Endothelial cell (in vitro differentiated cells): ENCODE results near the gene PP2D1. TPM values are rescaled to one million over a fixed set of nuclear protein-coding genes. Genes with fewer than 3 reads are reported as not detected.
A peak's percentile ranks its signal among the peaks of the same experiment; 100 is the strongest.
"Not testable (repeated sequence)": the region's sequence is repeated elsewhere in the genome, so short reads cannot be mapped to it uniquely, and the experiment has no call there.

Experiments used
- DNase-seq: peaks from one replicate; pipeline ENCODE4 v3.0.0; 2021; ENCODE audit warnings: low spot score
- H3K27ac Mint-ChIP-seq: one replicate; pipeline ENCODE4 v1.8.0; 2021; ENCODE audit warnings: mixed read lengths, inconsistent platforms; ENCODE audit not compliant: unreplicated experiment
- H3K27me3 Mint-ChIP-seq: one replicate; pipeline ENCODE4 v1.8.0; 2021; ENCODE audit warnings: mild to moderate bottlenecking, moderate library complexity, mixed read lengths, inconsistent platforms; ENCODE audit not compliant: unreplicated experiment
- H3K36me3 Mint-ChIP-seq: one replicate; pipeline ENCODE4 v1.8.0; 2021; ENCODE audit warnings: mild to moderate bottlenecking, low read depth, mixed read lengths, inconsistent platforms; ENCODE audit not compliant: unreplicated experiment
- H3K4me1 Mint-ChIP-seq: one replicate; pipeline ENCODE4 v1.8.0; 2021; ENCODE audit warnings: mild to moderate bottlenecking, mixed read lengths, inconsistent platforms; ENCODE audit not compliant: unreplicated experiment
- H3K4me3 Mint-ChIP-seq: one replicate; pipeline ENCODE4 v1.8.0; 2021; ENCODE audit warnings: mild to moderate bottlenecking, mixed read lengths, inconsistent platforms; ENCODE audit not compliant: unreplicated experiment
- H3K9me3 Mint-ChIP-seq: one replicate; pipeline ENCODE4 v1.8.0; 2021; ENCODE audit warnings: mixed read lengths, inconsistent platforms; ENCODE audit not compliant: unreplicated experiment
- total RNA-seq: library from RNA; stranded (reverse); fragmentation: NEBNext Ultra II Directional; extraction: Animal tissue kit (Norgen Biotek cat#: 25700); gene quantifications from one replicate; pipeline ENCODE4 v1.2.1, GENCODE V29; 2021; ENCODE audit not compliant: unreplicated experiment
- TF ChIP-seq, protein P1 (sequence below): fragments of 200-600 bp; sonication (generic); IDR thresholded peaks from one replicate; pipeline ENCODE4 v1.5.0; 2021; ENCODE audit warnings: antibody characterized with exemption; ENCODE audit not compliant: unreplicated experiment

Gene PP2D1
- total RNA-seq, 1 donor from 2014 or later = not detected

DNA sequence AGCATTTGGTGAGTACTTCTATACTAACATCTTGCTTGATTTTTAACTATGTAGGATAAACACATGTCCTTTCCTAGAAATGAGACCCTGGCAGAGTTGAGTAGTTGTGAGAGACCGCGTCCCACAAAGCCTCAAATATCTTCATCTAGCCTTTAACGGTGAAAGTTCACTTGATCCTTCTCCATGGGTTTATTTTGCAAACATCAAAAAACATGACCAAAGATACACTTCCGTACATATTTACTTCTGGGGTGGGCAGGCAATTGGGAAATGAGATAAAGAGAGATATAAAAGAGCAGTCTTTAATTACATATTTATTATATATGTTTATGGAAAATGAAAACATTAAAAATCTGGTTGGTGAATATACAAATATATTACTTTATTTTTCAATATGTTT is 23.0 kb upstream of the PP2D1 start:
- DNase-seq = no peak
- Mint-ChIP-seq H3K4me3 (no peak overlapping the region), H3K27me3 (peaks cover 2% of the 10 kb centered on the region), H3K27ac (no peak overlapping the region), H3K36me3 (peaks cover 5% of the 10 kb centered on the region), H3K9me3 (no peaks in the 10 kb centered on the region), H3K4me1 (peaks cover 16% of the 10 kb centered on the region)
- TF ChIP-seq, protein P1, sequence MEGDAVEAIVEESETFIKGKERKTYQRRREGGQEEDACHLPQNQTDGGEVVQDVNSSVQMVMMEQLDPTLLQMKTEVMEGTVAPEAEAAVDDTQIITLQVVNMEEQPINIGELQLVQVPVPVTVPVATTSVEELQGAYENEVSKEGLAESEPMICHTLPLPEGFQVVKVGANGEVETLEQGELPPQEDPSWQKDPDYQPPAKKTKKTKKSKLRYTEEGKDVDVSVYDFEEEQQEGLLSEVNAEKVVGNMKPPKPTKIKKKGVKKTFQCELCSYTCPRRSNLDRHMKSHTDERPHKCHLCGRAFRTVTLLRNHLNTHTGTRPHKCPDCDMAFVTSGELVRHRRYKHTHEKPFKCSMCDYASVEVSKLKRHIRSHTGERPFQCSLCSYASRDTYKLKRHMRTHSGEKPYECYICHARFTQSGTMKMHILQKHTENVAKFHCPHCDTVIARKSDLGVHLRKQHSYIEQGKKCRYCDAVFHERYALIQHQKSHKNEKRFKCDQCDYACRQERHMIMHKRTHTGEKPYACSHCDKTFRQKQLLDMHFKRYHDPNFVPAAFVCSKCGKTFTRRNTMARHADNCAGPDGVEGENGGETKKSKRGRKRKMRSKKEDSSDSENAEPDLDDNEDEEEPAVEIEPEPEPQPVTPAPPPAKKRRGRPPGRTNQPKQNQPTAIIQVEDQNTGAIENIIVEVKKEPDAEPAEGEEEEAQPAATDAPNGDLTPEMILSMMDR = no peak

DNA sequence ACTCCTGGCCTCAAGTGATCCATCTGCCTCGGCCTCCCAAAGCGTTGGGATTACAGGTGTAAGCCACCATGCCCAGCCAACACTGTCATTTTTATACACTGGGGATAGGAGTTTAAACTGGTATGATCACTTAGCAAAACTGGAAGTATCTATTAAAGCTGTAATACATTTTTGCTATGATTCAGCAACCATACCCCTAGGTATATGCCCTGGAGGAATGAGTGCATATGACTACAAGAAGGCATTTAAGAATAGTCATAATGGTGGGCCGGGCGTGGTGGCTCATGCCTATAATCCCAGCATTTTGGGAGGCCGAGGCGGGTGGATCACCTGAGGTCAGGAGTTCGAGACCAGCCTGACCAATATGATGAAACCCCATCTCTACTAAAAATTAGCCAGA is 19.9 kb upstream of the PP2D1 start:
- H3K9me3 Mint-ChIP-seq = not testable (repeated sequence)

DNA sequence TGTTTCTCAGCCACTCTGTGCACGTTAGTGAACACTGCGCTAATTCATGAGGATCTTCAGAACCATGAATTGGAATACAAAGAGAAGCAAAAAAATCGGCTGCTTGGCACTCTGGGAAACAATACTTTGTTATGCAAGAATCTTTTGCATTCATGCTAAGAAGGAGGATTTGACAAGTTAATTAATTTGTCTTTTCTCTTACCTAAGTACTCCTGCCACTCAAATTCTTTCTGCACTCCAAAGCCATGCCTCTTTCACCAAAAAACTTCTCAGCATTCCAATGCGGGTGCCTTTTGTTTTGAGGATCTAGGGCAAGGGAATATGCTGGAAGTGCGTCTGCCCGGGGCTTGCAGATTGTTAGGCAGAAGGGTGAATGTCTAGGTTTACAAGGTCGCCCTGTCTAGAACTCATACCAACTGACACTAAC is 16.9 kb upstream of the PP2D1 start:
- no peak for DNase-seq
- peaks cover 14% of the 10 kb centered on the region for H3K4me1 Mint-ChIP-seq
- H3K9me3 Mint-ChIP-seq = no peaks in the 10 kb centered on the region
- no peak overlapping the region for H3K4me3 Mint-ChIP-seq
- TF ChIP-seq, protein P1 = no peak
- no peak overlapping the region for H3K27ac Mint-ChIP-seq
- peaks cover 1% of the 10 kb centered on the region for H3K27me3 Mint-ChIP-seq
- no peaks in the 10 kb centered on the region for H3K36me3 Mint-ChIP-seq

More for the DNA sequence above, 19.9 kb upstream of the PP2D1 start:
- H3K4me3 Mint-ChIP-seq, H3K27me3 Mint-ChIP-seq, DNase-seq, H3K4me1 Mint-ChIP-seq, H3K27ac Mint-ChIP-seq, H3K36me3 Mint-ChIP-seq: not testable (repeated sequence)

DNA sequence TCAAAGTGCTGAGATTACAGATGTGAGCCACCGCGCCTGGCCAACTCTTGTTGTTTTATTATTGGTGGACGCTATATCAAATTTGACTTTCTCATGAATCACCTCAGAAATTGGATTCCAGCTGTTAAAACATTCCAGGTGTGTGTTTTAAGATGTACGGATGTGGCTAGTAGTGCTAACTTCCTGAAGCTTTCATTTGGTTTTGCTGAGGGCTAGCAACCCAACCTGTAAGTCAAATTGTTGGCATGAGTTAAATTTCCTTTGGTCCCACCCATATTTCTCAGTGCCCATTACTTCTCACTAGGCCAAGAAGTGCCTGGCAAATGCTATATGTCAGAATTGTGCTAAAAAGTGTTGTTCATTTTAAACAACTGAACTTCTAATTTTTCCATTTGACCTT is 15.1 kb upstream of the PP2D1 start:
- Mint-ChIP-seq H3K27ac (no peak overlapping the region), H3K4me1 (peaks cover 29% of the 10 kb centered on the region), H3K4me3 (no peak overlapping the region), H3K36me3 (no peaks in the 10 kb centered on the region), H3K9me3 (no peaks in the 10 kb centered on the region), H3K27me3 (peaks cover 1% of the 10 kb centered on the region)
- TF ChIP-seq, protein P1 = no peak
- DNase-seq = no peak

DNA sequence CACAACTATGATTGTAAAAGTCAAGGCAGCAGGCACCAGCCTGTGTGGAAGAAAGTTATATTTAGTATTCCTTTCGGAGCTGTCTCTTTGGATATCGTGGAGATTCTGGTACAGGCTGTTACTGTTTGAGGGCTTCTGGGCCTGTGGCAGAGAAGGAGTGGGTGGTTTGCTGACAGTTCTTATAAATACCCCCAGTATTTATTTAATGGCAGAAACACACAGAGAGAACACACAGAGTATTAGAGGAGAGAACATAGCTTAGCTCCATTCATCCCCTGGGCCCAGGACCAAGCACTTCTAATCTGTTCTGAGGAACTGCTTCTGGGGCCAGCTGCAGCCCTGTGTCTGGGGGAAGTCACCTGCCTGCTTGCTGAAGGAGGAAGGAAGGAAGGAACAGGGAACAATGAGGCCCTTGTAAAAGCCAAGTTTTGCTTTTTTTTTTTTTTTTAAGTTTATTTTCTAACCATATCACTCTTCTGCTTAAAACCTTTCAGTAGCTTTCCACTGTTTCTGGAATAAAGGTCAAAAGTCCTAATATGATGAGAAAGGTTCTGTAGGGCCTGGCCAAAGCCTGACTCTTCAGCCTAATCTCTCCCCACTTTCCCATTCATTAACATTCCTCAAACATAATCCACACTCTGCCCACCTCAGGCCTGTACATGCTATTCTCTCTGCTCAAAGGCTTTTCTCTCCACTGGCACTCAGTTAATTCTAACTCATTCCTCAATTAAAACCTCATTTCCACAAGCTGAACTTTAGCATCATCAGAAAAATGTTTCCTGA is 11.8 kb upstream of the PP2D1 start:
- H3K27ac Mint-ChIP-seq = peak overlapping the region; percentile 91
- no peaks in the 10 kb centered on the region for H3K36me3 Mint-ChIP-seq
- H3K4me1 Mint-ChIP-seq = peaks cover 31% of the 10 kb centered on the region
- DNase-seq = peak; percentile 11
- TF ChIP-seq, protein P1 = no peak
- H3K27me3 Mint-ChIP-seq = peaks cover 1% of the 10 kb centered on the region
- peak overlapping the region; percentile 37 for H3K4me3 Mint-ChIP-seq
- H3K9me3 Mint-ChIP-seq = no peaks in the 10 kb centered on the region
